Panc1 (cell line): Measurements from ENCODE around the gene GALNT10. TPM values are rescaled to one million over a fixed set of nuclear protein-coding genes. Genes with fewer than 3 reads are reported as not detected.

Experiments
- ATAC-seq: fragments of 200-7000 bp; cut with Tn5 transposase; 2 replicates; pipeline ENCODE4 v1.9.1; 2020; ENCODE audit warnings: mild to moderate bottlenecking, moderate library complexity
- BruUV-seq: library from RNA; stranded (reverse); fragments of 400-500 nt; replicated peaks from 2 replicates; lab custom pipeline; 2021; lab: Mats Ljungman, UMichigan
- CTCF ChIA-PET: fragments of 300-600 bp; sonication (Branson Sonifier 250); formaldehyde crosslinking; loops from one replicate; lab custom pipeline; 2022; ENCODE audit warnings: antibody characterized with exemption; lab: Charles Lee
- POLR2A ChIA-PET: fragments of 300-600 bp; sonication (Branson Sonifier 250); formaldehyde crosslinking; loops from one replicate; lab custom pipeline; 2022; ENCODE audit warnings: antibody characterized with exemption; lab: Charles Lee
- DNase-seq: peaks from one replicate; pipeline ENCODE4 v3.0.0-alpha.2; 2010; ENCODE audit warnings: low read depth, low spot score
- H3K27ac ChIP-seq: 2 replicates; pipeline ENCODE4 v1.5.1; 2011; ENCODE audit warnings: mild to moderate bottlenecking, low read length, inconsistent platforms
- H3K27me3 ChIP-seq: fragments of 200-500 bp; sonication (Bioruptor generic); 2 replicates; pipeline ENCODE4 v1.6.0; 2014; ENCODE audit warnings: low read length, inconsistent platforms; ENCODE audit not compliant: control insufficient read depth, insufficient read depth
- H3K36me3 ChIP-seq: fragments of 200-500 bp; sonication (Bioruptor generic); 2 replicates; pipeline ENCODE4 v1.5.1; 2014; ENCODE audit warnings: inconsistent platforms, mild to moderate bottlenecking, low read length, moderate library complexity; ENCODE audit not compliant: control insufficient read depth, insufficient read depth
- H3K4me1 ChIP-seq: 2 replicates; pipeline ENCODE4 v1.5.1; 2011; ENCODE audit warnings: inconsistent platforms, mild to moderate bottlenecking, low read length, moderate library complexity; ENCODE audit not compliant: control insufficient read depth, insufficient read depth
- H3K4me3 ChIP-seq, 2 experiments: 2 replicates each; pipeline ENCODE4 v1.5.1; 2011 to 2012; ENCODE audit warnings: low read depth in 2 of 2, low read length in 2 of 2, mild to moderate bottlenecking in 2 of 2, inconsistent platforms in 1 of 2, moderate library complexity in 1 of 2
- H3K9me3 ChIP-seq: fragments of 200-500 bp; sonication (Bioruptor generic); 2 replicates; pipeline ENCODE4 v1.5.1; 2014; ENCODE audit warnings: low read depth, mild to moderate bottlenecking, inconsistent platforms, low read length, moderate library complexity; ENCODE audit not compliant: control insufficient read depth, insufficient read depth
- POLR2AphosphoS5 ChIP-seq: IDR thresholded peaks from 2 replicates; pipeline ENCODE4 v1.6.1; 2012; ENCODE audit warnings: mild to moderate bottlenecking, low read depth, low read length, moderate library complexity
- SIN3A ChIP-seq: IDR thresholded peaks from 2 replicates; pipeline ENCODE4 v1.6.1; 2012; ENCODE audit warnings: low read depth, mild to moderate bottlenecking, low read length, moderate library complexity, borderline replicate concordance; ENCODE audit not compliant: insufficient read depth
- TCF7L2 ChIP-seq: IDR thresholded peaks from 2 replicates; pipeline ENCODE4 v1.6.1; 2011; ENCODE audit warnings: mild to moderate bottlenecking, low read depth, low read length, inconsistent platforms
- in situ Hi-C: cut with HindIII; loops from 2 replicates; pipeline ENCODE4 v1.10.0; 2016; ENCODE audit warnings: low sequenced_read_pairs, low pct_unique_long_range_greater_than_20kb
- intact Hi-C: fragments of 100-400 bp; cut with micrococcal nuclease; formaldehyde crosslinking; loops from one replicate; pipeline ENCODE4 v1.10.0; 2022; ENCODE audit not compliant: unreplicated experiment
- total RNA-seq: library from RNA; stranded (reverse); gene quantifications from one replicate; pipeline ENCODE4 v1.2.1, GENCODE V29; 2021; ENCODE audit not compliant: unreplicated experiment
- TF ChIP-seq, protein P1 (sequence below): fragments of 450-650 bp; IDR thresholded peaks from 2 replicates; pipeline ENCODE4 v1.5.1; 2017; ENCODE audit warnings: mild to moderate bottlenecking
- TF ChIP-seq, protein P2 (sequence below), 2 experiments: IDR thresholded peaks; 2 replicates each; pipeline ENCODE4 v1.6.1; 2011 to 2012; ENCODE audit warnings: low read depth in 2 of 2, control low read depth in 1 of 2, low read length in 1 of 2, mild to moderate bottlenecking in 1 of 2, moderate library complexity in 1 of 2; ENCODE audit not compliant: insufficient read depth in 1 of 2

The GALNT10 gene
- total RNA-seq, 1 experiment from 2014 or later = 50.5 TPM

DNA sequence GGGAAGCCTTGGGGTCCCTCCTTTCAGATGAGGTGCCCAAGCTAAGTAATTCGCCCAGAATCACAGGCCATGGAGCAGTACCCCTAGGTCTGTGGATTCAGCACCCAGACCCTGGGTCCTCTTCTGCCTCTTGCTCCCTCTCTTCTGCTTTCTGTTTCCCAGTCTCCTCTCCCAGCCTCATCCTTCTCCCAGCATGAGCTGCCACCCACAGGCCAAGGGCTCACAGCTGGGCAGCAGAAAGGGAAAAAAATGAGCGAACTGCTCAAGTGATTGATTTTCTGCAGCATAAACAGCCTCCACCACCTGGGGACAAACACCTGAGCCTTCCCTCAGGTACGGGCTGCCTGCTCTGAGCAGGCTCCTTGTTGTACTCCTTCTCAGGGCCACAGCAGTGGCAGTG lies 141.4 kb downstream of the GALNT10 start:
- Histone ChIP-seq H3K4me1 (no peaks in the 10 kb centered on the region), H3K27me3 (no peaks in the 10 kb centered on the region), H3K4me3 (no peak overlapping the region), H3K36me3 (no peaks in the 10 kb centered on the region), H3K9me3 (no peaks in the 10 kb centered on the region), H3K27ac (no peak overlapping the region)
- TF ChIP-seq, protein P1, sequence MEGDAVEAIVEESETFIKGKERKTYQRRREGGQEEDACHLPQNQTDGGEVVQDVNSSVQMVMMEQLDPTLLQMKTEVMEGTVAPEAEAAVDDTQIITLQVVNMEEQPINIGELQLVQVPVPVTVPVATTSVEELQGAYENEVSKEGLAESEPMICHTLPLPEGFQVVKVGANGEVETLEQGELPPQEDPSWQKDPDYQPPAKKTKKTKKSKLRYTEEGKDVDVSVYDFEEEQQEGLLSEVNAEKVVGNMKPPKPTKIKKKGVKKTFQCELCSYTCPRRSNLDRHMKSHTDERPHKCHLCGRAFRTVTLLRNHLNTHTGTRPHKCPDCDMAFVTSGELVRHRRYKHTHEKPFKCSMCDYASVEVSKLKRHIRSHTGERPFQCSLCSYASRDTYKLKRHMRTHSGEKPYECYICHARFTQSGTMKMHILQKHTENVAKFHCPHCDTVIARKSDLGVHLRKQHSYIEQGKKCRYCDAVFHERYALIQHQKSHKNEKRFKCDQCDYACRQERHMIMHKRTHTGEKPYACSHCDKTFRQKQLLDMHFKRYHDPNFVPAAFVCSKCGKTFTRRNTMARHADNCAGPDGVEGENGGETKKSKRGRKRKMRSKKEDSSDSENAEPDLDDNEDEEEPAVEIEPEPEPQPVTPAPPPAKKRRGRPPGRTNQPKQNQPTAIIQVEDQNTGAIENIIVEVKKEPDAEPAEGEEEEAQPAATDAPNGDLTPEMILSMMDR = no peak
- TF ChIP-seq, protein P2, sequence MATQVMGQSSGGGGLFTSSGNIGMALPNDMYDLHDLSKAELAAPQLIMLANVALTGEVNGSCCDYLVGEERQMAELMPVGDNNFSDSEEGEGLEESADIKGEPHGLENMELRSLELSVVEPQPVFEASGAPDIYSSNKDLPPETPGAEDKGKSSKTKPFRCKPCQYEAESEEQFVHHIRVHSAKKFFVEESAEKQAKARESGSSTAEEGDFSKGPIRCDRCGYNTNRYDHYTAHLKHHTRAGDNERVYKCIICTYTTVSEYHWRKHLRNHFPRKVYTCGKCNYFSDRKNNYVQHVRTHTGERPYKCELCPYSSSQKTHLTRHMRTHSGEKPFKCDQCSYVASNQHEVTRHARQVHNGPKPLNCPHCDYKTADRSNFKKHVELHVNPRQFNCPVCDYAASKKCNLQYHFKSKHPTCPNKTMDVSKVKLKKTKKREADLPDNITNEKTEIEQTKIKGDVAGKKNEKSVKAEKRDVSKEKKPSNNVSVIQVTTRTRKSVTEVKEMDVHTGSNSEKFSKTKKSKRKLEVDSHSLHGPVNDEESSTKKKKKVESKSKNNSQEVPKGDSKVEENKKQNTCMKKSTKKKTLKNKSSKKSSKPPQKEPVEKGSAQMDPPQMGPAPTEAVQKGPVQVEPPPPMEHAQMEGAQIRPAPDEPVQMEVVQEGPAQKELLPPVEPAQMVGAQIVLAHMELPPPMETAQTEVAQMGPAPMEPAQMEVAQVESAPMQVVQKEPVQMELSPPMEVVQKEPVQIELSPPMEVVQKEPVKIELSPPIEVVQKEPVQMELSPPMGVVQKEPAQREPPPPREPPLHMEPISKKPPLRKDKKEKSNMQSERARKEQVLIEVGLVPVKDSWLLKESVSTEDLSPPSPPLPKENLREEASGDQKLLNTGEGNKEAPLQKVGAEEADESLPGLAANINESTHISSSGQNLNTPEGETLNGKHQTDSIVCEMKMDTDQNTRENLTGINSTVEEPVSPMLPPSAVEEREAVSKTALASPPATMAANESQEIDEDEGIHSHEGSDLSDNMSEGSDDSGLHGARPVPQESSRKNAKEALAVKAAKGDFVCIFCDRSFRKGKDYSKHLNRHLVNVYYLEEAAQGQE (IDR thresholded peaks at IDR 0.05; ENCODE audit: insufficient read depth in 1 of 2, low read depth in 2 of 2, low read length in 1 of 2) = no peak
- TF ChIP-seq SIN3A (no peak), POLR2AphosphoS5 (no peak), TCF7L2 (no peak)
- intact Hi-C loops (no loop called here), in situ Hi-C loops (no loop called here)
- ATAC-seq = no peak
- POLR2A ChIA-PET = interaction anchor here (0.6 kb wide), 1 partner anchor 92 kb away, joined by 4 read pairs; no protein-coding TSS in a partner anchor
- no TSS peak for BruUV-seq
- DNase-seq = no peak
- CTCF ChIA-PET = no interaction called here

DNA sequence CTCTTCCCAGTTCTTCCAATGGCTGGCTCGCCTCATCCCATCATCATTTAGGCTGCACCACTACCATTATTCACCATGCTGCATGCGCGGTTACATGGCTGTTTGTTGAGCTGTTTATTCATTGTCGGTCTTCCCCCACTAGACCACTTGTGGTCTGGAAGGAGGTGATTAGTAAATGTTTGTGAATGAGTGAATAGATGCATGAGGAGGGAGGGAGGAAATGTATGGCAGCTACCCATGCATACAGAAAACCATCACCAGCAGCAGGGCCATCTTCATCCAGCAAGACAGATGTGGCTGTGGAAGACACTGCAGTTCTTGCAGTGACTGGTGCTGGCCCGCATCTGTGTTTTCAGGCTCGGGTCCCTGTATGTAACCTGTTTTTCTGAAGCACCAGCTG lies 141.9 kb downstream of the GALNT10 start:
- no TSS peak for BruUV-seq
- TF ChIP-seq SIN3A = no peak
- intact Hi-C loops (no loop called here), in situ Hi-C loops (no loop called here)
- Histone ChIP-seq H3K27me3 (no peaks in the 10 kb centered on the region), H3K27ac (no peak overlapping the region), H3K4me3 (no peak overlapping the region), H3K9me3 (no peaks in the 10 kb centered on the region), H3K4me1 (no peaks in the 10 kb centered on the region), H3K36me3 (no peaks in the 10 kb centered on the region)
- ATAC-seq = no peak
- POLR2A ChIA-PET = interaction anchor here (0.6 kb wide), 1 partner anchor 92 kb away, joined by 4 read pairs; no protein-coding TSS in a partner anchor
- no peak for DNase-seq
- CTCF ChIA-PET = no interaction called here

DNA sequence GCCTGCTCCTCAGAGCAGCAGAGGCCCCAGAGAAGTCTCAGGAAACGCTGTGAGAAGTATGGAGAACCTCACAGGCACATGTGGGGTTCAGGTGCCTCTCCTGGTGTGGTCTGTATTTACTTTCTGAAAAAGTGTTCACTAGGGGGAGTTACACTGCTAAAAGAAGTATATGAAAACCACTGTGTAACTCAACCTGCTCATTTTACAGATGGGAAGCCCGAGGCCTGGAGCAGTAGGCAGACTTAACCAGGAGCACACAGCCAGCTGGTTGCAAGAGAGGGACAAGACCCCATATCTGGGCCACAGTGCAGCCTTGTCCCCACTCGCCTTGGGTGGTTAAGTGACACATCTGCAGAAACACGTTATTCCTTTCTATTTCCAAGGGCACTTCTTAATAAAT lies 142.5 kb downstream of the GALNT10 start:
- Histone ChIP-seq H3K27me3 (no peaks in the 10 kb centered on the region), H3K4me1 (no peaks in the 10 kb centered on the region), H3K9me3 (no peaks in the 10 kb centered on the region), H3K36me3 (no peaks in the 10 kb centered on the region), H3K4me3 (no peak overlapping the region), H3K27ac (no peak overlapping the region)
- no TSS peak for BruUV-seq
- CTCF ChIA-PET = no interaction called here
- in situ Hi-C loops (no loop called here), intact Hi-C loops (no loop called here)
- POLR2A ChIA-PET = no interaction called here
- DNase-seq (no peak), ATAC-seq (no peak)
- TF ChIP-seq, protein P2 (IDR thresholded peaks at IDR 0.05; ENCODE audit: insufficient read depth in 1 of 2, low read depth in 2 of 2, low read length in 1 of 2) = no peak
- TF ChIP-seq SIN3A (no peak), POLR2AphosphoS5 (no peak)
